ENCODE measurements around the gene HMCN1. TPM values are rescaled to one million over a fixed set of nuclear protein-coding genes. Genes with fewer than 3 reads are reported as not detected.
"Not testable (repeated sequence)": the region's sequence is repeated elsewhere in the genome, so short reads cannot be mapped to it uniquely, and the experiment has no call there.

HMCN1 gene
- total RNA-seq, 4 donors from 2014 or later: 1.0 to 8.1 (median 2.5) TPM

GRCh38 chr1:186183219-186183618 lies 449.0 kb downstream of the HMCN1 start:
- no peak for TF ChIP-seq POLR2A (IDR thresholded peaks at IDR 0.05)
- TF ChIP-seq CTCF (IDR thresholded peaks at IDR 0.05): no peak
- H3K4me3 ChIP-seq (ENCODE audit: low read depth, poor library complexity, severe bottlenecking): no peak overlapping the region
- DNase-seq (ENCODE audit: low spot score in 2 of 2): peak; percentile 53 to 85
- WGBS, 2 donors: 47 to 61% methylated on average over 1 of the region's 1 CpG
- intact Hi-C loops (cut with DNase I; ENCODE audit: low total_unique reads): no loop called here

- intact Hi-C loops (cut with DNase I; ENCODE audit: low total_unique reads): no loop called here
- DNase-seq (ENCODE audit: low spot score in 2 of 2): no peak
- no peak overlapping the region for H3K4me3 ChIP-seq (ENCODE audit: low read depth, poor library complexity, severe bottlenecking)
- 33 to 45% methylated on average over 5 of the region's 5 CpGs for WGBS, 2 donors
- no peak for TF ChIP-seq POLR2A (IDR thresholded peaks at IDR 0.05)
- no peak for TF ChIP-seq CTCF (IDR thresholded peaks at IDR 0.05)
Measured at GRCh38 chr1:186183970-186184628, 449.9 kb downstream of the HMCN1 start.

- H3K4me3 ChIP-seq (ENCODE audit: low read depth, poor library complexity, severe bottlenecking); intact Hi-C loops (cut with DNase I; ENCODE audit: low total_unique reads); DNase-seq (ENCODE audit: low spot score in 2 of 2): not testable (repeated sequence)
- WGBS, 2 donors: 94 to 96% methylated on average over 6 of the region's 6 CpGs
Measured at GRCh38 chr1:186186251-186186650, 452.1 kb downstream of the HMCN1 start.

- no peak overlapping the region for H3K4me3 ChIP-seq (ENCODE audit: low read depth, poor library complexity, severe bottlenecking)
- no peak for DNase-seq (ENCODE audit: low spot score in 2 of 2)
- intact Hi-C loops (cut with DNase I; ENCODE audit: low total_unique reads): no loop called here
- TF ChIP-seq CTCF (IDR thresholded peaks at IDR 0.05) (no peak), POLR2A (IDR thresholded peaks at IDR 0.05) (no peak)
- 85 to 88% methylated on average over 5 of the region's 5 CpGs for WGBS, 2 donors
Measured at GRCh38 chr1:186187601-186188000, 453.4 kb downstream of the HMCN1 start.

GRCh38 chr1:186188004-186188539 lies 453.9 kb downstream of the HMCN1 start:
- 35 to 48% methylated on average over 3 of the region's 3 CpGs for WGBS, 2 donors
- H3K4me3 ChIP-seq (ENCODE audit: low read depth, poor library complexity, severe bottlenecking): no peak overlapping the region
- no peak for DNase-seq (ENCODE audit: low spot score in 2 of 2)
- intact Hi-C loops (cut with DNase I; ENCODE audit: low total_unique reads): no loop called here
- TF ChIP-seq POLR2A (IDR thresholded peaks at IDR 0.05): no peak
- no peak for TF ChIP-seq CTCF (IDR thresholded peaks at IDR 0.05)

- no peak for DNase-seq (ENCODE audit: low spot score in 2 of 2)
- 68 to 70% methylated on average over 2 of the region's 2 CpGs for WGBS, 2 donors
- TF ChIP-seq CTCF (IDR thresholded peaks at IDR 0.05) (no peak), POLR2A (IDR thresholded peaks at IDR 0.05) (no peak)
Measured at GRCh38 chr1:186188736-186189135, 454.5 kb downstream of the HMCN1 start.

More at GRCh38 chr1:186188736-186189135, 454.5 kb downstream of the HMCN1 start:
- intact Hi-C loops (cut with DNase I; ENCODE audit: low total_unique reads): no loop called here
- no peak overlapping the region for H3K4me3 ChIP-seq (ENCODE audit: low read depth, poor library complexity, severe bottlenecking)

Measured in lower leg skin (tissue), 4 donors.